WTC11 (cell line): ENCODE results near the gene SLC6A4.

Experiments used
- CREB1 ChIP-seq: sonication (generic); formaldehyde crosslinking; IDR thresholded peaks from 2 replicates; pipeline ENCODE4 v1.8.0; 2023; ENCODE audit warnings: mild to moderate bottlenecking, missing genetic modification reagents
- CTCF ChIP-seq: fragments of 200-600 bp; IDR thresholded peaks from 2 replicates; pipeline ENCODE4 v1.8.0; 2022; ENCODE audit warnings: antibody characterized with exemption
- ETV6 ChIP-seq: sonication (generic); formaldehyde crosslinking; IDR thresholded peaks from 2 replicates; pipeline ENCODE4 v1.8.1; 2022; ENCODE audit warnings: mild to moderate bottlenecking, missing genetic modification reagents
- FOXK1 ChIP-seq: sonication (generic); formaldehyde crosslinking; IDR thresholded peaks from 2 replicates; pipeline ENCODE4 v1.8.0; 2022; ENCODE audit warnings: mild to moderate bottlenecking, moderate library complexity, missing genetic modification reagents
- NR3C1 ChIP-seq: sonication (generic); formaldehyde crosslinking; conservative IDR thresholded peaks from 2 replicates; pipeline ENCODE4 v1.8.1; 2023; ENCODE audit warnings: low read depth, mild to moderate bottlenecking, missing genetic modification reagents
- TF ChIP-seq, protein P1 (sequence below): sonication (generic); formaldehyde crosslinking; IDR thresholded peaks from 2 replicates; pipeline ENCODE4 v1.8.1; 2022; ENCODE audit warnings: low read depth, missing genetic modification reagents, borderline replicate concordance
- TF ChIP-seq, protein P2 (sequence below): sonication (generic); formaldehyde crosslinking; IDR thresholded peaks from 2 replicates; pipeline ENCODE4 v1.8.1; 2023; ENCODE audit warnings: mild to moderate bottlenecking, moderate library complexity, missing genetic modification reagents

- TF ChIP-seq ETV6 (no peak), CTCF (no peak), NR3C1 (CRISPR knock-in tag) (no peak), FOXK1 (no peak), CREB1 (CRISPR knock-in tag) (no peak)
- TF ChIP-seq, protein P1, sequence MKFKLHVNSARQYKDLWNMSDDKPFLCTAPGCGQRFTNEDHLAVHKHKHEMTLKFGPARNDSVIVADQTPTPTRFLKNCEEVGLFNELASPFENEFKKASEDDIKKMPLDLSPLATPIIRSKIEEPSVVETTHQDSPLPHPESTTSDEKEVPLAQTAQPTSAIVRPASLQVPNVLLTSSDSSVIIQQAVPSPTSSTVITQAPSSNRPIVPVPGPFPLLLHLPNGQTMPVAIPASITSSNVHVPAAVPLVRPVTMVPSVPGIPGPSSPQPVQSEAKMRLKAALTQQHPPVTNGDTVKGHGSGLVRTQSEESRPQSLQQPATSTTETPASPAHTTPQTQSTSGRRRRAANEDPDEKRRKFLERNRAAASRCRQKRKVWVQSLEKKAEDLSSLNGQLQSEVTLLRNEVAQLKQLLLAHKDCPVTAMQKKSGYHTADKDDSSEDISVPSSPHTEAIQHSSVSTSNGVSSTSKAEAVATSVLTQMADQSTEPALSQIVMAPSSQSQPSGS (CRISPR knock-in tag): no peak
- TF ChIP-seq, protein P2, sequence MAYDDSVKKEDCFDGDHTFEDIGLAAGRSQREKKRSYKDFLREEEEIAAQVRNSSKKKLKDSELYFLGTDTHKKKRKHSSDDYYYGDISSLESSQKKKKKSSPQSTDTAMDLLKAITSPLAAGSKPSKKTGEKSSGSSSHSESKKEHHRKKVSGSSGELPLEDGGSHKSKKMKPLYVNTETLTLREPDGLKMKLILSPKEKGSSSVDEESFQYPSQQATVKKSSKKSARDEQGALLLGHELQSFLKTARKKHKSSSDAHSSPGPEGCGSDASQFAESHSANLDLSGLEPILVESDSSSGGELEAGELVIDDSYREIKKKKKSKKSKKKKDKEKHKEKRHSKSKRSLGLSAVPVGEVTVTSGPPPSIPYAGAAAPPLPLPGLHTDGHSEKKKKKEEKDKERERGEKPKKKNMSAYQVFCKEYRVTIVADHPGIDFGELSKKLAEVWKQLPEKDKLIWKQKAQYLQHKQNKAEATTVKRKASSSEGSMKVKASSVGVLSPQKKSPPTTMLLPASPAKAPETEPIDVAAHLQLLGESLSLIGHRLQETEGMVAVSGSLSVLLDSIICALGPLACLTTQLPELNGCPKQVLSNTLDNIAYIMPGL (CRISPR knock-in tag): no peak
Measured at GRCh38 chr17:30240177-30240576, 4.7 kb upstream of the SLC6A4 start.
